GM12865 (cell line): Measurements from ENCODE around the gene CHMP4B.

Experiments
- DNase-seq: peaks from one replicate; pipeline ENCODE4 v3.0.0; 2010; ENCODE audit warnings: low read depth
- H3K4me3 ChIP-seq: 2 replicates; pipeline ENCODE4 v1.5.1; 2011; ENCODE audit warnings: mild to moderate bottlenecking, low read depth, low read length, control low read depth
- TF ChIP-seq, protein P1 (sequence below): IDR thresholded peaks from 2 replicates; pipeline ENCODE4 v1.5.1; 2011; ENCODE audit warnings: low read length, control low read depth, low read depth, inconsistent platforms; ENCODE audit not compliant: insufficient read depth; ENCODE audit errors: missing control alignments

The CHMP4B gene

DNA sequence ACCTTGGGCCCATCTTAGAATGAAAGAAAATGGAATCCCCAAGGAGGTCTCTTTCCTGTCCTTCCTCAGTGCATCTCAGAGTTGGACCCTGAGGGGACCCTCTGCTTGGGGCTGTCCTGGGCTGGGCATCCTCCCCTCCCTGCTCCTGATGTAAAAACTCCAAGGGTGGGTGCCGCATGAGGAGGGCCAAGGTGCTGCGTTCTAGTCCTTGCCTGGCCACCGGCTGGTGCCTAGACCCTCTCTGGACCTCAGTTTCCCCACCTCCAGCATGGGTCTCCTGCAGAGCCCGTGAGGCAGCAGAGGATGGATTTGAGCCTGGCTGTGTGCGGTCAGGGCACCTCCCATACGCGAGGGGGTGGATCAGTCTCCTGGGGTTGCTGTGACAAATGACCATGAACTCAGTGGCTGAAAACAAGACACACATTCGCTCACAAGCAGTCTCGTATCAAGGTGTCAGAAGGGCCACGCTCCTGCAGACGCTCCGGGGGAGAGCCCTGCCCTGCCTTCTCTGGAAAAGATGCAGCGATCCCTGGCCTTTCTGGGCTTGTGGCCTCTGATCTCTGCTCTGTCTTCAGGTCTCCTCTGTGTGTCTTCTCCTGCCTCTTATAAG is 54.7 kb downstream of the CHMP4B start:
- H3K4me3 ChIP-seq: no peak overlapping the region
- TF ChIP-seq, protein P1, sequence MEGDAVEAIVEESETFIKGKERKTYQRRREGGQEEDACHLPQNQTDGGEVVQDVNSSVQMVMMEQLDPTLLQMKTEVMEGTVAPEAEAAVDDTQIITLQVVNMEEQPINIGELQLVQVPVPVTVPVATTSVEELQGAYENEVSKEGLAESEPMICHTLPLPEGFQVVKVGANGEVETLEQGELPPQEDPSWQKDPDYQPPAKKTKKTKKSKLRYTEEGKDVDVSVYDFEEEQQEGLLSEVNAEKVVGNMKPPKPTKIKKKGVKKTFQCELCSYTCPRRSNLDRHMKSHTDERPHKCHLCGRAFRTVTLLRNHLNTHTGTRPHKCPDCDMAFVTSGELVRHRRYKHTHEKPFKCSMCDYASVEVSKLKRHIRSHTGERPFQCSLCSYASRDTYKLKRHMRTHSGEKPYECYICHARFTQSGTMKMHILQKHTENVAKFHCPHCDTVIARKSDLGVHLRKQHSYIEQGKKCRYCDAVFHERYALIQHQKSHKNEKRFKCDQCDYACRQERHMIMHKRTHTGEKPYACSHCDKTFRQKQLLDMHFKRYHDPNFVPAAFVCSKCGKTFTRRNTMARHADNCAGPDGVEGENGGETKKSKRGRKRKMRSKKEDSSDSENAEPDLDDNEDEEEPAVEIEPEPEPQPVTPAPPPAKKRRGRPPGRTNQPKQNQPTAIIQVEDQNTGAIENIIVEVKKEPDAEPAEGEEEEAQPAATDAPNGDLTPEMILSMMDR: no peak
- DNase-seq: no peak

DNA sequence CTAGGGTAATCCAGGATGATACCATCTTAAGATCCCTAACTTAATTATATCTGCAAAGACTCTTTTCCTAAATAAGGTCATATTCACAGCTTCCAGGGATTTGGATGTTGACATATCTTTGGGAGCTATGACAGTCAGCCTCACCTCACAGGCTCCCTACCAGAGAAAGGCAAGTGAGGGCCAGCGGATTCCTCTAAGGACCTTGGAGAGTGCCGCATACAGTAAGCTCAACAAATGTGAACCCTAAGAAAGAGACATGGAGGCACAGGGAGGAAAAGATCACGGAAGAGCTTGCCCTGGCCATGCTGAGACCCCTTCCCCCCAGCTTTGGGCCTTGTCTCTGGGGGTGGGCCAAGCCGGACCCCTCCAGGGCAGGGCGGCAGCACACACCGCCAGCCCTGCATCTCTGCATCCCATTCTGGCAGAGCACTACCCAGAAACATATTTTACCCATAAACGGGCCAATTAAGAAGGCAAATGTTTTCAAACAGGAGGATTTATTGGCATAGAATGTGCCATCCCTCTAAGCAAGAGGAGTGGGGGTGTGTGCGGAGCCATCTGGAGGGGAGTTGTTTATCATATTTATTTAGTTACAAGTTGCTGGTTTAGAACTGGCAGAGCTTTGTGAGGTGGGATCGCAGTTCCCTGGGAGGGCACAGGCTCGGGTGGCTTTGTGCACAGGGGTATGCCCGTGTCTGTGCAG is 55.4 kb downstream of the CHMP4B start:
- TF ChIP-seq, protein P1: no peak
- no peak overlapping the region for H3K4me3 ChIP-seq
- no peak for DNase-seq

DNA sequence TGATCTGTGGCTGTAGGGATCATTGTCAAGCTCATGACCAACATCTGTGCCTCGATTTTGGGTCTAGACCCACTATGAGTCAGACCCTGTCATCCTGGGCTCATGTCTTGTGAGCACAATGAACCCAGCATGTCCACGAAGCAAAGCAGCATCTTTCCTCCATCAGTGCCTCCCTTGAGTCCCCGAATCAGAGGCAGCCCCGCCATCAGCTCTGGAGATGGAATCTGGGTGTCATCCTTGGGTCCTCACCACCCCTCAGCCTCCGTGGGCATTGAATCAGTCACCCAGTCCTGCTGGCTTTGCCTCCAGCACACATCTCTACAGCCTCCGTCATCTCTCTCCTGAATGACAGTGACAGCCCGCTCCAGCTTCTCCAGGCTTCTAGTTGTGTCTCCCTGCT is 56.9 kb downstream of the CHMP4B start:
- TF ChIP-seq, protein P1: no peak
- DNase-seq: no peak
- no peak overlapping the region for H3K4me3 ChIP-seq

DNA sequence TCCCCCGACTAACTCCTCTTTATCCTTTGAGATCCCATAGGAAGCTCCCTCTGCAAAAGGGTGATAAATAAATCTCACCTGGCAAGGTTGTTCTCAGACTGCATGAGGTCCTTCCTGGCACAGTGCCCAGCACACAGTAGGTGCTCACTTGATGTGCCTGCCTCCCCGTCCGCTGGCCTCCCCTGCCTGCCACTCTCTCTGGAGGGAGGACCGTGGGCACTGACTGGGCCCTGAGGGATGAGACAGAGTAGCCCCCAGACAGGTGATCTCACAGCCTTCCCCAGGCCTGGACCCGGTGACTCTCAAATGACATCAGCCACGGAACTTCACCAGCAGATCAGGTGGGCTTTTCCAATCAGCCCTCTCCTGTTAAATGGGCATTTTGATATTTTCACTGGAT is 57.4 kb downstream of the CHMP4B start:
- TF ChIP-seq, protein P1: no peak
- no peak overlapping the region for H3K4me3 ChIP-seq
- DNase-seq: no peak

GRCh38 chr20:33869283-33869682 is 58.1 kb downstream of the CHMP4B start:
- TF ChIP-seq, protein P1: no peak
- H3K4me3 ChIP-seq: no peak overlapping the region
- DNase-seq: no peak

DNA sequence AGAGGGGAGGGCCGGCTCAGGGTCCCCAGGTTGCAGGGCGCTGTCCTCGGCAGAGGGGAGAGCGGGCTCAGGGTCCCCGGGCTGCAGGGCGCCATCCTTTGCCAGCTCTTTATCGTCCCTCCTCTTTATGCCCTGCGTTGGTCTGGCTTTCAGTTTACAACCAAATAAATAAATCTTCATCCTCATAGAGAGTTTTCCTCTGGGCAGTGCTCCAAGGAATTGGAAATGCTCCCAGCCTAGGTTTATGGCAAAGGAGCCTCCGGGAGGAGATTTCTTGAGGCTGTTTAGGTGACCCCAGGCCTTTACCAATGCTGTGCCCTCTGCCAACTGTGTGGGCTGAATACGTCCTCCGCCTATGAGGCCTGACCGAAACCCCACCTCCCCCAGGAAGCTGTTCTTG is 60.2 kb downstream of the CHMP4B start:
- no peak for DNase-seq

More for the DNA sequence above, 60.2 kb downstream of the CHMP4B start:
- TF ChIP-seq, protein P1: no peak
- no peak overlapping the region for H3K4me3 ChIP-seq
